MG63 (cell line): ENCODE measurements around the gene DGKI. TPM values are rescaled to one million over a fixed set of nuclear protein-coding genes. Genes with fewer than 3 reads are reported as not detected.
A peak's percentile ranks its signal among the peaks of the same experiment; 100 is the strongest.

Source experiments
- DNase-seq: peaks from one replicate; pipeline ENCODE4 v3.0.0-alpha.2; 2020
- H3K27me3 ChIP-seq: fragments of 250-450 bp; sonication (Bioruptor Pico); 2 replicates; pipeline ENCODE4 v1.5.1; 2020; ENCODE audit warnings: mild to moderate bottlenecking, moderate library complexity
- H3K36me3 ChIP-seq: fragments of 250-450 bp; sonication (Bioruptor Pico); 2 replicates; pipeline ENCODE4 v1.5.1; 2020; ENCODE audit warnings: mild to moderate bottlenecking, moderate library complexity
- H3K4me3 ChIP-seq: fragments of 250-450 bp; sonication (Bioruptor Pico); 2 replicates; pipeline ENCODE4 v1.5.1; 2020; ENCODE audit warnings: mild to moderate bottlenecking, moderate library complexity
- H3K9me3 ChIP-seq: fragments of 250-450 bp; sonication (Bioruptor Pico); 2 replicates; pipeline ENCODE4 v1.5.1; 2020; ENCODE audit warnings: mild to moderate bottlenecking, moderate library complexity
- total RNA-seq: library from RNA; depleted of rRNA; stranded (reverse); fragments of >200 nt; shearing (Covaris generic); gene quantifications from 2 replicates; pipeline ENCODE4 v1.2.3, GENCODE V29; 2014; ENCODE audit warnings: low replicate concordance

The DGKI gene
- total RNA-seq, 1 experiment from 2014 or later = 0.43 TPM

DNA sequence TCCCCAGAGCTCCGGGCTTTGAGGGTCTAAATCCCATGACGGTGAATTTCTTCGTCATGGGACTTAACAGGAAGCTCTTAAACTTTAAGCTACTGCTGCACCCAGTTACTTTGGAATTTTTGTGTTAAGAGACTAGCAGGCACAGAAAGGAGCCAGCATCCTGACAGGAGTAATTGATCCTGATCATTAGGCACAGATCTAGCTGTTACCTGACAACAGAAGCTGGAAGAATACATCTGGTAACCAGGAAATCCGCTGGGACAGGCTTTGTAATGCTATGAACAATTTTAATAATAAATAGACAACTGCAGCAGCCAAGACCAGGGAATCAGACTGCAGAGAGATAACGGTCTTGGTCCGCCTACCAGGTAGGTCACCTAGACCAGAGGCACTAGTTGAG lies 210.9 kb downstream of the DGKI start:
- H3K4me3 ChIP-seq = no peak overlapping the region
- no peaks in the 10 kb centered on the region for H3K36me3 ChIP-seq
- H3K9me3 ChIP-seq = no peaks in the 10 kb centered on the region
- H3K27me3 ChIP-seq = no peaks in the 10 kb centered on the region
- no peak for DNase-seq

DNA sequence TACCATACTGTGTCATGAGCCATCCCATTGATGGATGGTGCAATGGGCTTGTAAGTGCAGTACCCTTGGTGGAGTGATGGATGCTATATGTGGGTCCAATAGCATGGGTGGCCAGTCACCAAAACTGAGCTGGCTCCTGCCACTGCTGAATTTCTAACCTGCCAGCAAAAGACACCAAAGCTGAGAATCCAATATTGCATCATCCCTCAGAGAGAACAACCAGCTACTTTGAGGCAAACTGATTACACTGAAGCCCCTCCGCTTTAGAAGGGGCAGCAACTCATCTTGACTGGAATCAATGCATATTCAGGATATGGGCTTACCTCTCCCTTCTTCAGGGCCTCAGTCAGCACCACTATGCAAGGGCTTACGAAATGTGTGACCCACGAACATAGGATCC lies 211.6 kb downstream of the DGKI start:
- Histone ChIP-seq H3K9me3 (no peaks in the 10 kb centered on the region), H3K27me3 (no peaks in the 10 kb centered on the region), H3K4me3 (no peak overlapping the region), H3K36me3 (no peaks in the 10 kb centered on the region)
- DNase-seq = no peak

DNA sequence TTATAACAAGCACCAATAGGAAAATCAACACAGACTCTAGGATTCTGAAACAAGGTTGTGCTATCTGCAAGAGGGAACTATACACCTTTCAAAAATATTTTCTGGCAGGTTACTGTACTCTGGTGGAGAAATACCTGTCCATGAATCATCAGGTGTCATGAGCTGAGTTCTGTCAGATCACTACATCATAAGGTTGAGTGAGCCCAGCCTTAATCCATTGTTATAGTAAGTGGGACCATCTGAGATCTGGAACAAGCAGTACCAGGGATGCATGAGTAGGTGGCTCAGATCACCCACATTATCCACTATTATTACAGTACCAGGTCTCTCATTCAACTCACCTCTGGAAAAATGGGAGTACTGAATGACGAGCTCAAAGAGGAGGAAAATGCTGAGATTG lies 212.4 kb downstream of the DGKI start:
- DNase-seq = no peak
- no peaks in the 10 kb centered on the region for H3K36me3 ChIP-seq
- no peak overlapping the region for H3K4me3 ChIP-seq
- H3K27me3 ChIP-seq = no peaks in the 10 kb centered on the region
- no peaks in the 10 kb centered on the region for H3K9me3 ChIP-seq

DNA sequence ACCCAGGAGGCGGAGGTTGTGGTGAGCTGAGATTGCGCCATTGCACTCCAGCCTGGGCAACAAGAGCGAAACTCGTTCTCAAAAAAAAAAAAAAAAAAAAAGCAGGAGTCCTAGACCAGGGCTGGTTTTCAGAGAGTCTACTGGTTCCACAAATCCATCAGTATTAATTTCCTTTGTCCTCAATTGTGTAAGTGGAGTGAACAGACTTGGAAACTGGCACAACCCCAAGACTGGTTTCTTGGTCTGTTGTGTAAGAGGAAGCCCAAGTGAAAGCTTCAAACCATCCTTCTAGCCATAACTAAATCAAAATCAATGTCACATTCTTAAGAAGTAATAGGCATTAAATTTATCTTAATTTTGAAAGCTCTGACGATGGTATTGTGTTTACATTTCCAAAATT lies 213.6 kb downstream of the DGKI start:
- H3K9me3 ChIP-seq = no peaks in the 10 kb centered on the region
- no peaks in the 10 kb centered on the region for H3K27me3 ChIP-seq
- DNase-seq = no peak
- H3K36me3 ChIP-seq = no peaks in the 10 kb centered on the region
- no peak overlapping the region for H3K4me3 ChIP-seq

DNA sequence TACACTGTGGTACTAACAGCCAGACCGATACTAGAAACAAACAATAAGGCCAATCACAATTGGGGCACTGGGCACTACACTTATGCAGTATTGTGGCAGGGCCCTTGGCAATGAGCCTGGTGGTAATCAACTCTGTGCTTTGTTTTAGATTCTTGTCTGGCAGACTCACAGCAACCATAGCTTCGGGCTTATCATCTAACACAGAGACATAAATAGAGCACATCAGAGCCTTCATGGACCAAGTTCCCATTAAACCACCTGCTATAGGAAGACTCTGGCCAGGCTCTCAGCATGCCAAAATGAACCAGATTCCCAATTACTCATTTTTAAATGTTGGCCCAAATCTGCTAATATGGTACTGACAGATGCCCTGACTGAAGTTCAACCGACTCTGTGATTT lies 218.6 kb downstream of the DGKI start:
- no peaks in the 10 kb centered on the region for H3K36me3 ChIP-seq
- DNase-seq = no peak
- no peaks in the 10 kb centered on the region for H3K9me3 ChIP-seq
- H3K4me3 ChIP-seq = no peak overlapping the region
- H3K27me3 ChIP-seq = no peaks in the 10 kb centered on the region

DNA sequence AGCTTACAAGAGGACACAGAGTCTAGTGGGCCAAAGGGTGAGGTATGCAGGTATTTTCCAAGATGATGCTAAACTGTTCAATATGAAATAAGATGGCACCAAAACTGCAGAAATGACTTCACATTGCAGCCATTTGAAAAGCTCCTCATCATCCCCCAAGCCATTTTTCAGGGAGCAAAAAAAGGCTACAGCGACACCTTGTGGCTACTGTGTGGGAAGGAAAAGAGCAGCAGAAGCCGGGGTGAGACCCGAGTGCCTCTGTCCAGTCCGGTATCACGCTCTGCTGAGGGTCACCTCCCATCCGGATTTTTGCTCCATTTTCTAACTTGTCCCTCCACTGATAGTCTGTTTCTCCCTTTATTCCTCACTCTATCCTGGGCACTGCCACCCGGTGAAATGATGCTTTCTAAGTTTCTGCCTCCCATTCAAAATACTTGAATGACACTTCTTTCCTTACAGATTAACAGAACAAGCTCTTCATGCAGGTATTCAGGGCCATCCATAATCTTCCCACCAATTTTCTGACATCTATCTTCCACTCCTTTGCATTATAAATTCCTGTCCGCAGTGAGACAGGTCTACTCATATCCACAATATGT lies 220.2 kb downstream of the DGKI start:
- peak; percentile 5 for DNase-seq
- H3K27me3 ChIP-seq = no peaks in the 10 kb centered on the region
- no peaks in the 10 kb centered on the region for H3K36me3 ChIP-seq
- no peaks in the 10 kb centered on the region for H3K9me3 ChIP-seq
- H3K4me3 ChIP-seq = no peak overlapping the region

DNA sequence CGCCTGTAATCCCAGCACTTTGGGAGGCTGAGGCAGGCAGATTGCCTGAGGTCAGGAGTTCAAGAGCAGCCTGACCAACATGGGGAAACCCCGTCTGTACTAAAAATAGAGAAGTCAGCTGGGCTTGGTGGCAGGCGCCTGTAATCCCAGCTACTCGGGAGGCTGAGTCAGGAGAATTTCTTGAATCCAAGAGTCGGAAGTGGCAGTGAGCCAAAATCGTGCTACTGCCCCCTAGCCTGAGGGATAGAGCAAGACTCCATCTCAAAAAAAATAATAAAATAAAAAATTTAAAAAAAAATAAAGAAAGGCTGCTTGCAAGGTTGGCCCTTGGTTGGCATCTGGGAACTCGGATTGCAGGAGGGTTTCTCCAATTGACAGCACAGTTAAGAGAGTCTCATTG lies 221.6 kb downstream of the DGKI start:
- DNase-seq = no peak
- Histone ChIP-seq H3K36me3 (no peaks in the 10 kb centered on the region), H3K9me3 (no peaks in the 10 kb centered on the region), H3K4me3 (no peak overlapping the region), H3K27me3 (no peaks in the 10 kb centered on the region)

DNA sequence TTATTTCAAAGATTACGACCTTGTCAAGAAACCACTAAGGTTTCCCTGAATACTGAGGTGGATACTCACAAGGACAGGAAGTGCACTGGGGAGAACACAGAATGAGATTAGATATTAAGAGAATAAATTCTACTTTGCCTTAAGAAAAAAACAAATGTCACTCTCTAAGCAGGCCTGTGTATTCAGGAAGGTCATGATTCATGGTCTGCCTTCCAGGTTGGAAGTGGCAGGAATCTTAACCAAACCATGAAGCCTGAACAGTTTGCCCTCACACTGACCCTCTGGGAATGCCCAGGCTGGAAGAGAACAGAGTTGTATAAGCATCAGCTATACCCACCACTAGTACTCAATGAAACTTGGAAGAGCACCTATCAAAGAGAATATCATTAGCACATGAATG lies 227.6 kb downstream of the DGKI start:
- no peak overlapping the region for H3K4me3 ChIP-seq
- H3K27me3 ChIP-seq = no peaks in the 10 kb centered on the region
- no peak for DNase-seq
- no peaks in the 10 kb centered on the region for H3K36me3 ChIP-seq
- H3K9me3 ChIP-seq = no peaks in the 10 kb centered on the region

DNA sequence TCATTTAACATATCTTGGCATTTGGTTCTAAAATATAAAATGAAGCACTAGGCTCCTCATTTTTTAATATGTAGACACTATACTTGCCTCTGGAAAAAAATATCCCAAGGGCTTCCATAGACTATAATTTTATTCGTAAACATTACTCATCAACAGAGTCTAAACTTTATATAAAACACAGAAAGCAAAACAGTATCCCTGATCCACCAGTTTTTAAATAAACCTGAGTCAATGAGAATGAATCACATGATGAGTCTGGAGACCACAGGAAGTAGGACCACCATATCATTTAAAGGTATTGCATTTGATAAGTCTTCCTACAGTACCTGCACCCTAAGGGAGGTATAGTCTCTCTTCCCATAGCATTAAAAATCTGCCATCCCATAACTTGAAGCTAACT lies 228.0 kb downstream of the DGKI start:
- Histone ChIP-seq H3K36me3 (no peaks in the 10 kb centered on the region), H3K4me3 (no peak overlapping the region), H3K9me3 (no peaks in the 10 kb centered on the region), H3K27me3 (no peaks in the 10 kb centered on the region)
- DNase-seq = no peak

DNA sequence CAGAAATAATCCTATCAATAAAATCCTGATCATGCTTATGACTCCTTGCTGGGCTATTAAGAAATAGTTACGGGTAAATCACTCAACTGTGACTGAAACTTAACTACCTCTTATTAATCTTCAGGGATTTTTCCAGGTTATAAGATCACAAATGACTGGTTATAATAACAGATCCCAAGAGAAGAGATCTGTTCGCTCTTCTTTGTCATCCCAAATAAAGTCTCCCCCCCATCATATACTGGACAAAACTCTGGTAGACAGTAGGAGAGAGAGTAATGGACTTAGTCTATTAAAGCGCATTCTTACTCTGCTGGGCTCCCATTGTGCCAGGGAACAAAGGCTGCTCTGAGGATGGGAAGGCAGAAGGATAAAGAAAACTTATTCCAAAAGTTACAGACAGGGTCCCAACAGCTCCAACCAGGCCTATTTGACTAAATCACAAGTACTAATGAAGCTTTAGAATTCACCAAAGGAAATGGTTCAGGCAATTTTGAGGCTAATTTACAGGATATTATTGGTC lies 233.7 kb downstream of the DGKI start:
- Histone ChIP-seq H3K36me3 (no peaks in the 10 kb centered on the region), H3K27me3 (no peaks in the 10 kb centered on the region), H3K9me3 (no peaks in the 10 kb centered on the region), H3K4me3 (no peak overlapping the region)
- DNase-seq = no peak

DNA sequence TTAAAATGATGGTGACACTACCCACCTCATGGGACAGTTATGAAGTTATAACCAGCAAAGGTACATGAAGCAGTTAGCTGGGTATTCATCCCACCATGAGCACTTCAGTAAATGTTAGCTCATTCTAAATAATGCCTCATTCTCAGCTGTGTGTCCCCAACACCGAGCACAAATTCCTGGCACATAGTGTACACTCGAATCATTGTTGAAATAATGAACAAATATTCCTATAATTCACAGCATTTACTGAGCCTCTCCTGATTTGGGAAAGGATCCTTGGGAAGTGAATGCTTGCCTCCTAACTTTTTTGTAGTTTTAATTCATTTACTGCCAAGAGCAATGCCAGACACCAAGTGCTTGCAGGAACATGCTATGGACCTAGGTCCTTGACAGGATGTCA lies 235.2 kb downstream of the DGKI start:
- no peak for DNase-seq
- Histone ChIP-seq H3K9me3 (no peaks in the 10 kb centered on the region), H3K4me3 (no peak overlapping the region), H3K36me3 (no peaks in the 10 kb centered on the region), H3K27me3 (no peaks in the 10 kb centered on the region)

DNA sequence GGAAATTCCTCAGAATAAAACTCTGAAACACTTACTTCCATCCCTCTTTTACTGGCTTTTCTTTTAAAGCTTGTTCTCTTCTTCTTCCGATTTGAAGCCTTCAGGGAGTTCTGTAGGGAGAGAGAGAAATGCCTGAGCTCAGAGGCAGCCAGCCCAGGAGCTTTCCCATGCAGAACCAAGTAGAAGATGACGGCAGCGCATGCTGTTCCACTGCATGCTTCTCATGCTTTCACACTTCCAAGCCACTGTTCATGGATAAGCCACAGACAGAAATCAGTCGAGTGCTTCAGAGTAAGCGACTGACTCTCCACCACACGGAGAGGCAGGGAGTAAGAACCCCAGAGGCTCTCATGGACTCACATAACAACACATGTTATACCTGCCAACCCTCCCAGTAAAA lies 237.3 kb downstream of the DGKI start:
- DNase-seq = no peak
- Histone ChIP-seq H3K9me3 (no peaks in the 10 kb centered on the region), H3K27me3 (no peaks in the 10 kb centered on the region), H3K4me3 (no peak overlapping the region), H3K36me3 (no peaks in the 10 kb centered on the region)

DNA sequence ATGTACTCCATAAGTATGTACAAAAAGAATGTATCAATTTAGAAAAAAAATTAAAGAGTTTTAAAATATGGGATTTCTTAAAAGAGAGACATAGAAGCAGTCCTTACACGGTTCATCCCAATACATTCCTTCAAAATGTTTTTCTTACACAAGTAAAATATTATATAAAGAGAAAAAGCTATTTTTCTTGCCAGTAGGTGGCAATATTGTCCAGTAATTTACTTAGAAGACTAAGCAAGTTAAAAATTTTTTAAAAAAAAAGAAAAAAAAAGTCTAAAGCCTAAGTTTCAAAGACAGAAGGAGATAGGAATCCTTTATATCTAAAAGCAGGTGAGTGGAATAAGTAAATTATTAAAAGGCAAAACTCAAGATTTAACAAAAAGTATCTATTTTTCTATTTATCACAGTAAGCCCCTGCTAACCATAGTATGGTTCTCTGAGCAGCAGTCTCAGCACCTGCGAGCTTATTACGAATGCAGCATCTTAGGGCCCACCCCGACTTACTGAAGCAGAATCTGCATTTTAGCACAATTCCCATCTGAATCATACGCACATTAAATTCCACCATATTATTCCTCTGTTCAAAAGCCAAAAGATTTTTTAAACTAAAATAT lies 240.6 kb downstream of the DGKI start:
- Histone ChIP-seq H3K36me3 (no peaks in the 10 kb centered on the region), H3K9me3 (no peaks in the 10 kb centered on the region), H3K4me3 (no peak overlapping the region), H3K27me3 (no peaks in the 10 kb centered on the region)
- DNase-seq = no peak

DNA sequence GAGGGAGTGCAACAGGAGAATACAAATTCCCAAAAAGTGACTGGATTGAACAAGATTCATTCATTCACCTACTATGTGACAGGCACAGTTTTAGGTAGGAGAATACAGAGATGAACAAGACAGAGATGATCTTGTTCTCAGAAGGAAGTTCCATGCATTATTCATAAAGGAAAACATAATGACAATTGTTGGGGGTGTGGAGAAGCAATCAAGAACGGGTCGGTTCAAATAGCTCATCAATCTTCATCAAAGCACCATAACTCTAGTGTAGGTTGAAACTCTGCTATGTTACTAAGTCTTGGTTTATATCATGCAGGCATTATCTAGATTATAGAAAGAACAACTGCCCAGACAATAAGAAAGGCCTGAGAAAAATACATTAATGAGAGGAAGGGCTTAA lies 243.7 kb downstream of the DGKI start:
- Histone ChIP-seq H3K4me3 (no peak overlapping the region), H3K27me3 (no peaks in the 10 kb centered on the region), H3K9me3 (no peaks in the 10 kb centered on the region), H3K36me3 (no peaks in the 10 kb centered on the region)
- no peak for DNase-seq

DNA sequence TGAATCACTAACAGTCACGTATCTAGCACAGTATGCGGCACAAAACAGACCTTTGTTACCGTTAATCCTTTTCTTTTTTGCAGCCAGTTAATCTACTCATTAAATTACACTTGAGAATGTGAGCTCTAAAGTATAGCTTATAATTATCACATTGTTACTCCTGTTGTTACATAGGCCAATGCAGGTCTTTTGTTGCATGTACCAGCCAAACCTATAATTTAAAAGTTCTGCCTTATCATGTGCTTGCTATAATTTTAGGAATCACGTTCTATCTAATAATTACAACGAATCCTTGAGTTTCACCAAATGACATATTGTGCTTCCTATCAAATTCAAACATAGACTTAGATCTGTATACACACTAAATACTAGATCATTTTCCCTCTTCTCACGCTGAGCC lies 245.1 kb downstream of the DGKI start:
- H3K27me3 ChIP-seq = no peaks in the 10 kb centered on the region
- no peak overlapping the region for H3K4me3 ChIP-seq
- DNase-seq = no peak
- no peaks in the 10 kb centered on the region for H3K36me3 ChIP-seq
- no peaks in the 10 kb centered on the region for H3K9me3 ChIP-seq

DNA sequence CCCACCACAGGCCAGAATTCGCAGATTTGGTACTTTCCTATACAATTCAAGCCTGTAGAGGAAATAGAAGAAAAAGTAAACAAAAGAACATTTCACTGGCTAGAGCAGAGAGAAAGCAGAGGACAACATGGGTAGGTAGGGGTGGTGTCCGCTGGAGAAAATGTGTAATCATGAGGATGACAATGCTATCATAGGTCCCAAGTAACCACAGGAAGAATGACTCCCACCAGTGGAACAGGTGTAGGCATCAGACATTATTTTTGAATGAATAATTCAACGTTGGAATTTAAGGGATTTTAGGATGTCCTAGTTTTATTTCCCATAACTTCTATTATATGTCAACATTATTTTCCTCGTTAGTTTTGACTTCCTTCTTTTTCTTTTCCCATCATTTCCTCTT lies 248.9 kb downstream of the DGKI start:
- no peaks in the 10 kb centered on the region for H3K27me3 ChIP-seq
- H3K36me3 ChIP-seq = no peaks in the 10 kb centered on the region
- H3K4me3 ChIP-seq = no peak overlapping the region
- DNase-seq = no peak
- H3K9me3 ChIP-seq = no peaks in the 10 kb centered on the region

DNA sequence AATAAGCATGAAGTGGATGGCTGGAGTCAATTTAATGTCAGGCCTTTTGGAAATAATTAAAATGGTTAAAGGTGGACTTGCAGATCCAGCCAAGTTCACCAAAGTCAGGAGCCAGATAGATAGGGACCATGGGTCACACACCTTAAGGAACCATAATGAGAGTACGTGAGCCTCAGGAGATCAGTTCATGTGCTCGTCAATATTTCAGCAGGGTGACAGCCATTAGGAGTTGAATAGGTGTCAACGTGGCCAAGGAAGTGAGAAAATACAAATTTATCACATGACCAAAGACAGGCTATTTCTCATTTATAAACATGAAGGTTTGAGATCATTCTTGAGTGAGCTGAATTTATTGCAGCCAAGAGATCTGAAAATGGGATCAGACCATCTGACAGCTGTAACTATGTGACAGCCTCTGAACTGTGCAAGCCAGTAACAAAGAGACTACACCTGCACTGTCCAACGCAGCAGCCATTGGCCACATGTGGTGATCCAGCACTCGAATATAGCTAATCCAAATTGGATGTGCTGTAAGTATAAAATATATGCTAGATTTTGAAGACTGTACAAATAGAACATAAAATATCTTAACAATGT lies 253.6 kb downstream of the DGKI start:
- H3K36me3 ChIP-seq = no peaks in the 10 kb centered on the region
- H3K9me3 ChIP-seq = no peaks in the 10 kb centered on the region
- no peak overlapping the region for H3K4me3 ChIP-seq
- no peak for DNase-seq
- H3K27me3 ChIP-seq = no peaks in the 10 kb centered on the region

DNA sequence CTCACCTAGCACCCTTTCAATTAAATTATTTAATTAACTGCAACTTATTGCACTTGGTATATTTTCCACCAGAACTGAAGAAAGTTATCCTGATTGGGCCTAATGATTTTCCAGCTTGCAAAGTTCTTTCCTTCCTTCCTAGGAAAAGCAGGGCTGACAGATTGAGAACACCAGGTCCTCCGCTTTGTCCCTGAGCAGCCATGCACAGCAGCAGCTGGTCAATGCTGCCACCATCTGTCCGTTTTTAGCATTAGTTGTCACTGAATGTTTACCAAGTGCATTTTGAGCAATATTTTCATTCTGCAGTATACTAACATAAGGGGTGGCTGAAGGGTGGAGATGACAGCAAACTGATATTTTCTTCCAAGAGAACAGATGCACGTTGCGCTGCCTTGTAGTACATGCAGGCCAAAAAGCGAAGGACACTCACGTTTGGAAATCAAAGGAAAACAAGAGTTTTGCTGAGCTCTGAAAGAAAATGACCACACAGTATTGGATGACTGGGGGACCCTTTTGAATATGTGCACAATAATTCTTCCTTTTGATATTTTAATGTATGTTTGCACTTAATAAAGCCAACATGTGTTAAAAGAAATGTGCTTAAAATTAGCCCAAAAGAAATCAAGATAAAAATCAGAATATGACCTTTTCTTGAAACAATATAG lies 254.4 kb downstream of the DGKI start:
- H3K4me3 ChIP-seq = no peak overlapping the region
- no peaks in the 10 kb centered on the region for H3K36me3 ChIP-seq
- H3K9me3 ChIP-seq = no peaks in the 10 kb centered on the region
- H3K27me3 ChIP-seq = no peaks in the 10 kb centered on the region
- peak; percentile 46 for DNase-seq
